Lower leg skin (tissue), 4 donors: ENCODE data around the gene PLAAT3. TPM values are rescaled to one million over a fixed set of nuclear protein-coding genes. Genes with fewer than 3 reads are reported as not detected.

Experiments used
- DNase-seq, 2 donors: peaks; one replicate each; pipeline ENCODE4 v3.0.0-alpha.2; 2019; ENCODE audit warnings: low spot score in 2 of 2
- H3K4me3 ChIP-seq: fragments of 200-600 bp; sonication (generic); 2 replicates; pipeline ENCODE4 v1.5.1; 2017; ENCODE audit warnings: mild to moderate bottlenecking, low read depth; ENCODE audit not compliant: poor library complexity, severe bottlenecking
- CTCF ChIP-seq, 3 donors: fragments of 450-650 bp; IDR thresholded peaks; one replicate each; pipeline ENCODE4 v1.5.1; 2016; ENCODE audit warnings: antibody characterized with exemption in 3 of 3, mild to moderate bottlenecking in 3 of 3, moderate library complexity in 2 of 3
- POLR2A ChIP-seq, 2 donors: fragments of 450-650 bp; IDR thresholded peaks; one replicate each; pipeline ENCODE4 v1.6.1; 2016 to 2017; ENCODE audit warnings: antibody characterized with exemption in 2 of 2, mild to moderate bottlenecking in 1 of 2, moderate library complexity in 1 of 2
- WGBS, 2 donors: methylation state at CpG; one replicate each; pipeline ENCODE4 v1.1.5; 2018; 5-methylcytosine and 5-hydroxymethylcytosine counted together
- intact Hi-C: fragments of 100-400 bp; cut with DNase I; formaldehyde crosslinking; loops from one replicate; pipeline ENCODE4 v1.15.0; 2023; ENCODE audit warnings: low total_unique reads
- total RNA-seq, 4 donors: library from RNA; depleted of rRNA; stranded (reverse); fragments of >200 nt; gene quantifications; one replicate each; pipeline ENCODE4 v1.1.0, GENCODE V29; 2016

The PLAAT3 gene
- total RNA-seq, 4 donors from 2014 or later, result 9.8 to 15.1 (median 12.3) TPM

DNA sequence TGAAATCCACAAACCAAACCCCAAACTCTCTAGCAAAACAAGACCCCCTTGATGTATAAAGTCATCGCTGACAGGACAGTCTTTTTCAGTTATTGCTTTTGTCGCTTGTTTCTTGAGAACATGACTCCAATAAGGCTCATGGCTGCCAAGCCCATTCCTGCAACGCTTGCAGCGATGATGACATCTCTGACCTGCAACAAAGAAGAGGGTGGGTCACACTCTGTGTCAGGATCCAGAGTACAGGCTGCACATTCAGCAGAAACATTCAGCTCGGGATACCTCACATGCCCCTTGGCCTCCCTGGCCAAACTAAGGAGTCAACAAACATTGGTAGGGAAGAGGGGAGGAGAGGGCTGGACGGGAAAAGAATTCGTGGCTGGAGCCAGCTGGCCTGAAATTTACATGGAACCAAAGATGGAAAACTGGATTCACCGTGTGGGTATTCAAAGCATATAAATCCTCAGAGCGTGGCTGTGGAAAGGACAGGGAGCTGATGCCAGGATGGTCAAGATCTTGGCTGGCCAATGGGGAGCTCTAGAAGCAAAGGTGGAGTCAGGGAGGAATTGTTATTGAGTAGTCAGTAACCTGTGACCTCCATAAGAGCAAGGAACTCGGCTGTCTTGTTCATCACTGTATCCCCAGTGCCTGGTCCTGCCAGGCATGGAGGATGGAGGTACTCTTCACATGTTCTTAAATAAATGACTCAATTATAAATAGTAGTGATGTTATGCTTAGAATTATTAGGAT is 39.2 kb downstream of the PLAAT3 start:
- TF ChIP-seq POLR2A (IDR thresholded peaks at IDR 0.05) (no peak), CTCF (IDR thresholded peaks at IDR 0.05) (no peak)
- H3K4me3 ChIP-seq, result no peak overlapping the region
- DNase-seq, result peak in 1 of 2 donors; percentile 56
- WGBS, 2 donors, result 47 to 61% methylated on average over 10 of the region's 10 CpGs
- intact Hi-C loops, result no loop called here

DNA sequence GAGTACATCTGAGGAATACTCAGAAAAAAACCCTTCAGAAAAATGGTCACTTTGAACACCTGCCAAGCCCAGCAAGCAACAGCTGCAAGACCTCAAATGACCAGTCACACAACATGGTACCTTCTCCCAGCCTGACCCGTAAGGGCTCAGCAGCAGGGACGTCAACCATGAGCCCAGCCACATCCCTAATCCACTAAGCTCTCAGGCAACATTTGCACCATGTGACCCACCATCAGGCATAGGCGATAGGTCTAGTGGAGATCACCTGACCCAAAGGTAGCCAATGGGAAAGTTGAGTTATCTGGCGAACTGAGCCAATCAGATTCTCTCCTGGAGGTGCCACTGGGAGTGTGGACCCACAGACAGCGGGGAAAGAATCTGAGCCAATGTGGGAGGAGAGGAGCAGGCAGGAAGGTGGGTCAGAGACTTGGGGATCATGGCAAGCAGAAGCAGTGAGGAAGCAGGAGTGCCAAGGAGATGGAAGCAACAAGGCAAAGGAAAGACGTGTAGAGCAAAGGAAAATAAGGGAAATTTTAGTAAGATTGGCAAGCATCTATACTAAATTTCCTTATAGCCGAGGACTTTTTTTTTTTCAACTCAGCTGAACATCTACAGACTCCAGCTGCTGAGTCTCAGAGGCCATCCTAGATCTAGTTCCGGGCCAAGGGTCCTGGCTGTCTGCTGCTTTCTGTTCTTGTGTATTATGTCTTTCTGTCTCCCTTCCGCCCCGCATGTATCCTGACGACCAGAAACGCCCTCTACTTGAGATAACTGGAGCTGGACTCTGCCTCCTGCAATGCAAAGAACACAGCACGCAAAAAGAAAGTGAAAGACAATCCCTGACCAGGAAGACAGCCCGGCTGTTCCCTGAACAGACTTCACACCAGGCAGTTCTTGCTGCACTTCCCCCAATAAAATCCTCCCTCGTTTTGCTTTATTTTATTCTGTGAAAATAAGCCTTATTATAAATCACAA is 40.1 kb downstream of the PLAAT3 start:
- intact Hi-C loops, result no loop called here
- DNase-seq, result no peak
- WGBS, 2 donors, result 58 to 73% methylated on average over 15 of the region's 15 CpGs

GRCh38 chr11:63572026-63572688 is 42.1 kb downstream of the PLAAT3 start:
- WGBS, 2 donors, result 55 to 59% methylated on average over 3 of the region's 3 CpGs

More for the DNA sequence above, 40.1 kb downstream of the PLAAT3 start:
- H3K4me3 ChIP-seq, result no peak overlapping the region
- TF ChIP-seq CTCF (IDR thresholded peaks at IDR 0.05) (no peak), POLR2A (IDR thresholded peaks at IDR 0.05) (no peak)

DNA sequence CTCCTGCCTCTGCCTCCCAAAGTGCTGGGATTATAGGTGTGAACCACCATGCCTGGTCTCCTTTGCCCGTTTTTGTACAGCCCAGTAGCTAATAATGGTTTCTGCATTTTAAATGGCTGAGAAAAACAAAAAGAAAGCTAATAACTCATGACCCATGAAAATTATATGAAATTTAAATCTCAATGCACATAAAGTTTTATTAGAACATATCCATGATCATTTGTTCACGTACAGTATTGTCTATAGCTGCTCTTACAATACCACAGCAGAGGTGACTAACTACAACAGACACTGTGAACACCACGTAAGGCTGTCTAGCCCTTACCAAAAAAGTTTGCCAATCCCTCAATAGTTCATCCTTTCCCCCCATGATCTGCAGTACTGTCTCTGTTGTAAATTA is 44.7 kb downstream of the PLAAT3 start:
- intact Hi-C loops, result no loop called here
- no peak overlapping the region for H3K4me3 ChIP-seq
- TF ChIP-seq POLR2A (IDR thresholded peaks at IDR 0.05) (no peak), CTCF (IDR thresholded peaks at IDR 0.05) (no peak)
- WGBS, 2 donors, result 94 to 96% methylated on average over 3 of the region's 3 CpGs
- DNase-seq, result no peak

More at GRCh38 chr11:63572026-63572688, 42.1 kb downstream of the PLAAT3 start:
- no peak for DNase-seq
- H3K4me3 ChIP-seq, result no peak overlapping the region
- intact Hi-C loops, result no loop called here
- TF ChIP-seq POLR2A (IDR thresholded peaks at IDR 0.05), result no peak
- TF ChIP-seq CTCF (IDR thresholded peaks at IDR 0.05), result no peak

GRCh38 chr11:63567044-63567840 is 47.0 kb downstream of the PLAAT3 start:
- peak in 1 of 2 donors; percentile 27 for DNase-seq
- TF ChIP-seq CTCF (IDR thresholded peaks at IDR 0.05) (no peak), POLR2A (IDR thresholded peaks at IDR 0.05) (no peak)
- H3K4me3 ChIP-seq, result no peak overlapping the region
- WGBS, 2 donors, result 33 to 35% methylated on average over 5 of the region's 5 CpGs
- intact Hi-C loops, result no loop called here
